Natural killer cell (primary cell): ENCODE results near the gene EFHC2. TPM values are rescaled to one million over a fixed set of nuclear protein-coding genes. Genes with fewer than 3 reads are reported as not detected.

Experiments
- ATAC-seq, 3 donors: fragments of 150-1000 bp in 2 of 3; fragments of 200-7000 bp in 1 of 3; cut with Tn5 transposase; 1 replicate in 1 of 3; 2 replicates in 2 of 3; pipeline ENCODE4 v1.10.0; 2021; ENCODE audit warnings: mild to moderate bottlenecking in 2 of 3, moderate library complexity in 2 of 3
- DNase-seq, 2 donors: peaks; one replicate each; pipeline versions ENCODE4 v3.0.0 to v3.0.0-alpha.2; 2013 to 2021; ENCODE audit warnings: mixed read lengths in 1 of 2
- H3K27ac ChIP-seq: one replicate; pipeline ENCODE4 v1.5.1; 2013; ENCODE audit warnings: mild to moderate bottlenecking, low read length
- H3K27me3 ChIP-seq: one replicate; pipeline ENCODE4 v1.6.1; 2013; ENCODE audit warnings: low read length; ENCODE audit not compliant: control insufficient read depth, insufficient read depth
- H3K36me3 ChIP-seq: one replicate; pipeline ENCODE4 v1.6.1; 2013; ENCODE audit warnings: low read length; ENCODE audit not compliant: control insufficient read depth, insufficient read depth
- H3K4me1 ChIP-seq: one replicate; pipeline ENCODE4 v1.6.1; 2013; ENCODE audit warnings: low read length; ENCODE audit not compliant: control insufficient read depth, insufficient read depth
- H3K4me3 ChIP-seq: one replicate; pipeline ENCODE4 v1.5.1; 2013; ENCODE audit warnings: low read length
- H3K9me3 ChIP-seq: one replicate; pipeline ENCODE4 v1.6.1; 2013; ENCODE audit warnings: low read length; ENCODE audit not compliant: control insufficient read depth, insufficient read depth
- H3K27ac Mint-ChIP-seq, 2 donors: one replicate each; pipeline ENCODE4 v1.8.0; 2022; ENCODE audit warnings: mild to moderate bottlenecking in 2 of 2, mixed read lengths in 2 of 2, moderate library complexity in 1 of 2
- H3K27me3 Mint-ChIP-seq, 2 donors: one replicate each; pipeline ENCODE4 v1.8.0; 2022; ENCODE audit warnings: low read depth in 2 of 2, mixed read lengths in 2 of 2
- H3K36me3 Mint-ChIP-seq: one replicate; pipeline ENCODE4 v1.8.0; 2022; ENCODE audit warnings: mixed read lengths
- H3K4me1 Mint-ChIP-seq, 2 donors: one replicate each; pipeline ENCODE4 v1.8.0; 2022; ENCODE audit warnings: mixed read lengths in 2 of 2
- H3K4me3 Mint-ChIP-seq: one replicate; pipeline ENCODE4 v1.8.0; 2022; ENCODE audit warnings: mild to moderate bottlenecking, moderate library complexity, mixed read lengths
- H3K9me3 Mint-ChIP-seq, 2 donors: one replicate each; pipeline ENCODE4 v1.8.0; 2022; ENCODE audit warnings: mixed read lengths in 2 of 2
- WGBS: methylation state at CpG from one replicate; pipeline ENCODE4 v1.1.7; 2013; ENCODE audit warnings: missing lambda C conversion rate; ENCODE audit not compliant: insufficient coverage; 5-methylcytosine and 5-hydroxymethylcytosine counted together
- intact Hi-C: fragments of 100-400 bp; cut with micrococcal nuclease; formaldehyde crosslinking; loops from one replicate; pipeline ENCODE4 v1.14.2; 2022
- total RNA-seq, 4 donors: library from RNA; stranded (reverse); fragments of 120-200 nt in 1 of 4; gene quantifications; one replicate each; pipeline versions ENCODE4 v1.2.3 to v1.2.4, GENCODE V29; 2013 to 2022
- TF ChIP-seq, protein P1 (sequence below): fragments of 200-600 bp; IDR thresholded peaks from one replicate; pipeline ENCODE4 v1.8.0; 2022; ENCODE audit warnings: antibody characterized with exemption

Gene EFHC2
- total RNA-seq, 3 donors from 2014 or later (not counting 1 experiment from before 2014, with no cell fraction given) = 5.7 to 9.1 (median 8.9) TPM

DNA sequence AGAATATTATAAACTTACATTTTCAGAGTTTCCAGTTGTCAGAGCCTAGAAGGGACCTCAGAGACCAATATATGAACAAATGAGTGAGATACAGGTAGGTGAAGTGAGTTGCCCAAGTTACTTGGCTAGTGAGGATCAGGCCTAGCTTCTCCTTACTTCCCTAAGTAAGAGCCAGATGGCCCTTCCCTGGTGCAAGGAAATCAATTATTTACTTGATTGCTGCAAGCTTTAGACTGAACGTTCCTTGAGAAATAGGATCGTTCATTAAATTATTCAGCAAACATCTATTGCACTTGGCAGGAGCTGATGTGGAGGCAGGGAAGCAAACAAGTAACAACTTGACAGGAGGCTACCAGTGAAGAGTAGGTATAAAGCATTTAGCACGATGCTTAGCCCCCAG is 117.8 kb downstream of the EFHC2 start:
- H3K4me3 ChIP-seq = no peak overlapping the region
- WGBS = 97% methylated on average over 3 of the region's 3 CpGs
- intact Hi-C loops = no loop called here
- H3K9me3 ChIP-seq = no peaks in the 10 kb centered on the region
- H3K36me3 ChIP-seq = no peaks in the 10 kb centered on the region
- Mint-ChIP-seq H3K27me3 (peaks cover 0 to 34% of the 10 kb centered on the region in 2 donors), H3K4me3 (no peak overlapping the region), H3K9me3 (no peaks in the 10 kb centered on the region), H3K36me3 (no peaks in the 10 kb centered on the region), H3K4me1 (no peaks in the 10 kb centered on the region), H3K27ac (no peak overlapping the region)
- TF ChIP-seq, protein P1, sequence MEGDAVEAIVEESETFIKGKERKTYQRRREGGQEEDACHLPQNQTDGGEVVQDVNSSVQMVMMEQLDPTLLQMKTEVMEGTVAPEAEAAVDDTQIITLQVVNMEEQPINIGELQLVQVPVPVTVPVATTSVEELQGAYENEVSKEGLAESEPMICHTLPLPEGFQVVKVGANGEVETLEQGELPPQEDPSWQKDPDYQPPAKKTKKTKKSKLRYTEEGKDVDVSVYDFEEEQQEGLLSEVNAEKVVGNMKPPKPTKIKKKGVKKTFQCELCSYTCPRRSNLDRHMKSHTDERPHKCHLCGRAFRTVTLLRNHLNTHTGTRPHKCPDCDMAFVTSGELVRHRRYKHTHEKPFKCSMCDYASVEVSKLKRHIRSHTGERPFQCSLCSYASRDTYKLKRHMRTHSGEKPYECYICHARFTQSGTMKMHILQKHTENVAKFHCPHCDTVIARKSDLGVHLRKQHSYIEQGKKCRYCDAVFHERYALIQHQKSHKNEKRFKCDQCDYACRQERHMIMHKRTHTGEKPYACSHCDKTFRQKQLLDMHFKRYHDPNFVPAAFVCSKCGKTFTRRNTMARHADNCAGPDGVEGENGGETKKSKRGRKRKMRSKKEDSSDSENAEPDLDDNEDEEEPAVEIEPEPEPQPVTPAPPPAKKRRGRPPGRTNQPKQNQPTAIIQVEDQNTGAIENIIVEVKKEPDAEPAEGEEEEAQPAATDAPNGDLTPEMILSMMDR = no peak
- DNase-seq = no peak
- H3K27ac ChIP-seq = no peak overlapping the region
- H3K27me3 ChIP-seq = no peaks in the 10 kb centered on the region
- no peaks in the 10 kb centered on the region for H3K4me1 ChIP-seq
- no peak for ATAC-seq

DNA sequence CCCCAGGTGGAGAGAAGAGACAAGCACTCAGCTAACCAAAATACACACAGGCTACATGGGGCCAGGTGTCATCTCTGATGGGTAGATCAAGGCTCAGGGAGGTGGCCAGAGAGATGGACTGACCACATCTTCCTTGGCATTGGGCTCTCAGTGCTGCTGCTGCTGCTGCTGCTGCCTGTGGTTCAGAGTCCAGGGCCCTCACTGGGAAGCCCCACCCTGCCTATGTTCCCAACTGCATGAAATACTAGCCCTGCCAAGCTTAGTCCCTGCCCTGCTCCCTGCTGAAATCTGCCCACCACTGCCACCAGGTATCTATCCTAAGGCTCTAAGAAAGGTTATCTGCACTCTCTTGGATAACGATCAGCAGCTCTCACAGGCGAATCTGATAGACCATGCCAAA is 118.7 kb downstream of the EFHC2 start:
- H3K27ac ChIP-seq = no peak overlapping the region
- Mint-ChIP-seq H3K4me1 (no peaks in the 10 kb centered on the region), H3K9me3 (no peaks in the 10 kb centered on the region), H3K36me3 (no peaks in the 10 kb centered on the region), H3K27ac (no peak overlapping the region), H3K27me3 (peaks cover 0 to 34% of the 10 kb centered on the region in 2 donors), H3K4me3 (no peak overlapping the region)
- TF ChIP-seq, protein P1 = no peak
- no peak for DNase-seq
- WGBS = 96% methylated on average over 2 of the region's 2 CpGs
- intact Hi-C loops = no loop called here
- H3K36me3 ChIP-seq = no peaks in the 10 kb centered on the region
- no peak for ATAC-seq
- no peaks in the 10 kb centered on the region for H3K27me3 ChIP-seq
- H3K9me3 ChIP-seq = no peaks in the 10 kb centered on the region
- no peak overlapping the region for H3K4me3 ChIP-seq
- no peaks in the 10 kb centered on the region for H3K4me1 ChIP-seq

- DNase-seq (no peak), ATAC-seq (no peak)
- TF ChIP-seq, protein P1 = no peak
- H3K4me3 ChIP-seq = no peak overlapping the region
- Mint-ChIP-seq H3K9me3 (no peaks in the 10 kb centered on the region), H3K36me3 (no peaks in the 10 kb centered on the region), H3K4me3 (no peak overlapping the region), H3K27ac (no peak overlapping the region), H3K4me1 (no peaks in the 10 kb centered on the region), H3K27me3 (peaks cover 0 to 24% of the 10 kb centered on the region in 2 donors)
- intact Hi-C loops = no loop called here
- H3K27ac ChIP-seq = no peak overlapping the region
- H3K9me3 ChIP-seq = no peaks in the 10 kb centered on the region
- no peaks in the 10 kb centered on the region for H3K4me1 ChIP-seq
- WGBS = 75% methylated on average over 2 of the region's 2 CpGs
- no peaks in the 10 kb centered on the region for H3K36me3 ChIP-seq
- no peaks in the 10 kb centered on the region for H3K27me3 ChIP-seq
These were observed 120.3 kb downstream of the EFHC2 start for GRCh38 chrX:44223150-44223549.

- DNase-seq = no peak
- Histone ChIP-seq H3K27ac (no peak overlapping the region), H3K4me1 (no peaks in the 10 kb centered on the region), H3K4me3 (no peak overlapping the region), H3K9me3 (no peaks in the 10 kb centered on the region), H3K36me3 (no peaks in the 10 kb centered on the region), H3K27me3 (no peaks in the 10 kb centered on the region)
- TF ChIP-seq, protein P1 = no peak
- Mint-ChIP-seq H3K4me3 (no peak overlapping the region), H3K27me3 (peaks cover 0 to 30% of the 10 kb centered on the region in 2 donors), H3K36me3 (no peaks in the 10 kb centered on the region), H3K4me1 (no peaks in the 10 kb centered on the region), H3K9me3 (no peaks in the 10 kb centered on the region), H3K27ac (no peak overlapping the region)
- intact Hi-C loops = no loop called here
- ATAC-seq = no peak
- 100% methylated on average over 2 of the region's 3 CpGs for WGBS
These were observed 125.0 kb downstream of the EFHC2 start for GRCh38 chrX:44218465-44218864.
